ENCODE results near the gene TLR10. TPM values are rescaled to one million over a fixed set of nuclear protein-coding genes. Genes with fewer than 3 reads are reported as not detected.

Gene TLR10
- total RNA-seq, 2 donors from 2014 or later, result not detected

DNA sequence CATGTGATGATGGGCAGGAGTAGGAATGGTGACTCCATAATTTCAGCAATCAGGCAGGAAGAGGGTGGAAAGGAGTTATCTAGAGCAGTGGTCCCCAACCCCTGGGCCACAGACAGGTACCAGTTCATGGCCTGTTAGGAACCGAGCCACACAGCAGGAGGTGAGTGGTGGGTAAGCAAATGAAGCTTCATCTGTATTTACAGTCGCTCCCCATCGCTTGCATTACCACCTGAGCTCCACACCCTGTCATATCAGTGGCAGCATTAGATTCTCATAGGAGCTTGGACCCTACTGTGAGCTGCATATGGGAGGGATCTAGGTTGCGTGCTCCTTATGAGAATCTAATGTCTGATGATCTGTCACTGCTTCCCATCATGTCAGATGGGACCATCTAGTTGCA is 1.4 kb upstream of the TLR10 start:
- Histone ChIP-seq H3K27me3 (ENCODE audit: control insufficient read depth, insufficient read depth, low read length, poor library complexity, severe bottlenecking) (no peaks in the 10 kb centered on the region), H3K9me3 (ENCODE audit: control insufficient read depth, low read length) (no peaks in the 10 kb centered on the region), H3K4me1 (ENCODE audit: control insufficient read depth, insufficient read depth, low read length) (no peaks in the 10 kb centered on the region), H3K36me3 (ENCODE audit: control insufficient read depth, insufficient read depth, low read length) (no peaks in the 10 kb centered on the region), H3K4me3 (ENCODE audit: low read length) (no peak overlapping the region), H3K9ac (ENCODE audit: extremely low read depth, low read length, poor library complexity, severe bottlenecking) (no peak overlapping the region), H3K27ac (ENCODE audit: low read depth, low read length) (no peak overlapping the region)
- no peaks in the 10 kb centered on the region for H3K9me3 Mint-ChIP-seq
- DNase-seq, result no peak
- peaks cover 2% of the 10 kb centered on the region for H3K27me3 Mint-ChIP-seq (ENCODE audit: insufficient read depth)
- 94% methylated on average over 4 of the region's 4 CpGs; no CpG with 5 or more reads in 1 of the 2 experiments for whole genome bisulfite sequencing, 2 experiments (ENCODE audit: insufficient coverage in 1 of 2, insufficient read length in 1 of 2)
- H3K36me3 Mint-ChIP-seq (ENCODE audit: low read depth), result no peaks in the 10 kb centered on the region
- no peak overlapping the region for H3K4me3 Mint-ChIP-seq
- no peaks in the 10 kb centered on the region for H3K4me1 Mint-ChIP-seq
- TF ChIP-seq, protein P1, sequence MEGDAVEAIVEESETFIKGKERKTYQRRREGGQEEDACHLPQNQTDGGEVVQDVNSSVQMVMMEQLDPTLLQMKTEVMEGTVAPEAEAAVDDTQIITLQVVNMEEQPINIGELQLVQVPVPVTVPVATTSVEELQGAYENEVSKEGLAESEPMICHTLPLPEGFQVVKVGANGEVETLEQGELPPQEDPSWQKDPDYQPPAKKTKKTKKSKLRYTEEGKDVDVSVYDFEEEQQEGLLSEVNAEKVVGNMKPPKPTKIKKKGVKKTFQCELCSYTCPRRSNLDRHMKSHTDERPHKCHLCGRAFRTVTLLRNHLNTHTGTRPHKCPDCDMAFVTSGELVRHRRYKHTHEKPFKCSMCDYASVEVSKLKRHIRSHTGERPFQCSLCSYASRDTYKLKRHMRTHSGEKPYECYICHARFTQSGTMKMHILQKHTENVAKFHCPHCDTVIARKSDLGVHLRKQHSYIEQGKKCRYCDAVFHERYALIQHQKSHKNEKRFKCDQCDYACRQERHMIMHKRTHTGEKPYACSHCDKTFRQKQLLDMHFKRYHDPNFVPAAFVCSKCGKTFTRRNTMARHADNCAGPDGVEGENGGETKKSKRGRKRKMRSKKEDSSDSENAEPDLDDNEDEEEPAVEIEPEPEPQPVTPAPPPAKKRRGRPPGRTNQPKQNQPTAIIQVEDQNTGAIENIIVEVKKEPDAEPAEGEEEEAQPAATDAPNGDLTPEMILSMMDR (conservative IDR thresholded peaks at IDR 0.05), result no peak
- H3K27ac Mint-ChIP-seq, result no peak overlapping the region

DNA sequence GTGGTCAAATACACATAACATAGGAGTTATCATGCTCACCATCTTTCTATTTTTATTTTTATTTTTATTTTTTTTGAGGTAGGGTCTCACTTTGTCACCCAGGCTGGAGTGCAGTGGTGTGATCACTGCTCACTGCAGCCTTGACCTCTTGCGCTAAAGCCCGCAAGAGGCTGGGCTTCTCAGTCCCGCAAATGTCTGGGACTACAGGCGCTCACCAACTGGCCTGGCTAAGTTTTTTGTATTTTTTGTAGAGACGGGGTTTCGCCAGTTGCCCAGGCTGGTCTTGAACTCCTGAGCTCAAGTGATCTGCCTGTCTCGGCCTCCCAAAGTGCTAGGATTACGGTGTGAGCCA is 295 bp upstream of the TLR10 start:
- H3K4me3 Mint-ChIP-seq, result no peak overlapping the region
- no peak overlapping the region for H3K9ac ChIP-seq (ENCODE audit: extremely low read depth, low read length, poor library complexity, severe bottlenecking)
- no peaks in the 10 kb centered on the region for H3K9me3 ChIP-seq (ENCODE audit: control insufficient read depth, low read length)
- H3K9me3 Mint-ChIP-seq, result no peaks in the 10 kb centered on the region
- no peaks in the 10 kb centered on the region for H3K36me3 ChIP-seq (ENCODE audit: control insufficient read depth, insufficient read depth, low read length)
- WGBS, 2 experiments (ENCODE audit: insufficient coverage in 1 of 2, insufficient read length in 1 of 2), result 90 to 93% methylated on average over 8 of the region's 8 CpGs
- H3K4me1 Mint-ChIP-seq, result no peaks in the 10 kb centered on the region
- no peaks in the 10 kb centered on the region for H3K27me3 ChIP-seq (ENCODE audit: control insufficient read depth, insufficient read depth, low read length, poor library complexity, severe bottlenecking)
- DNase-seq, result peak; percentile 48
- H3K27me3 Mint-ChIP-seq (ENCODE audit: insufficient read depth), result peaks cover 2% of the 10 kb centered on the region
- H3K27ac Mint-ChIP-seq, result no peak overlapping the region
- no peak overlapping the region for H3K27ac ChIP-seq (ENCODE audit: low read depth, low read length)
- TF ChIP-seq, protein P1 (conservative IDR thresholded peaks at IDR 0.05), result peak; percentile 20
- no peaks in the 10 kb centered on the region for H3K4me1 ChIP-seq (ENCODE audit: control insufficient read depth, insufficient read depth, low read length)
- no peak overlapping the region for H3K4me3 ChIP-seq (ENCODE audit: low read length)
- no peaks in the 10 kb centered on the region for H3K36me3 Mint-ChIP-seq (ENCODE audit: low read depth)

DNA sequence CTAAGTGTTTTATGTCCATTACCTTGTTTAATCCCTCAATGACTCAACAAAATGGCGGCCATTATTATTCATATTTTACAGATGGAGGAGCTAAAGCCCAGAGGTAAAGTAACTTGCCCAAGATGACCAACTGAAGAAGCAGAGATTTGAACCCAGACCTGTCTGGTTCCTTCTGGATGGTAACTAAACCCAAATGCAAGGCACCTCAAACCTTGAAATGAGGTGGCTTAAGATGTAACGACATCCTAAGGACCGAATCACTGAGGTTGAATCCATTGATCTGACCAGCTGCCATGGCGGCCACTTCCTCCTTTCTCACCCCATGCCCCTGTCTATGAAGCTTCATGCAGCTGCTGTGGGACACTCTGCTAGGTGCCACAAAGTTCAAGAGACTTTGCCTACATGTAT is 932 bp downstream of the TLR10 start:
- no peak overlapping the region for H3K9ac ChIP-seq (ENCODE audit: extremely low read depth, low read length, poor library complexity, severe bottlenecking)
- no peaks in the 10 kb centered on the region for H3K4me1 ChIP-seq (ENCODE audit: control insufficient read depth, insufficient read depth, low read length)
- H3K27ac ChIP-seq (ENCODE audit: low read depth, low read length), result no peak overlapping the region
- H3K4me3 ChIP-seq (ENCODE audit: low read length), result no peak overlapping the region
- H3K27me3 ChIP-seq (ENCODE audit: control insufficient read depth, insufficient read depth, low read length, poor library complexity, severe bottlenecking), result no peaks in the 10 kb centered on the region
- Mint-ChIP-seq H3K4me3 (no peak overlapping the region), H3K27ac (no peak overlapping the region), H3K4me1 (no peaks in the 10 kb centered on the region), H3K36me3 (ENCODE audit: low read depth) (no peaks in the 10 kb centered on the region), H3K27me3 (ENCODE audit: insufficient read depth) (peaks cover 2% of the 10 kb centered on the region), H3K9me3 (no peaks in the 10 kb centered on the region)
- H3K9me3 ChIP-seq (ENCODE audit: control insufficient read depth, low read length), result no peaks in the 10 kb centered on the region
- TF ChIP-seq, protein P1 (conservative IDR thresholded peaks at IDR 0.05), result no peak
- no peak for DNase-seq
- WGBS, 2 experiments (ENCODE audit: insufficient coverage in 1 of 2, insufficient read length in 1 of 2), result 88 to 94% methylated on average over 3 to 4 of the region's 4 CpGs
- H3K36me3 ChIP-seq (ENCODE audit: control insufficient read depth, insufficient read depth, low read length), result no peaks in the 10 kb centered on the region
